GM23248 (cell line): ENCODE measurements around the gene AKR7A2.

Experiments used
- EZH2 ChIP-seq: fragments of 200-600 bp; sonication (generic); IDR thresholded peaks from 2 replicates; pipeline ENCODE4 v1.6.1; 2018; ENCODE audit warnings: antibody characterized with exemption, mild to moderate bottlenecking; ENCODE audit not compliant: insufficient read depth, poor library complexity, severe bottlenecking
- EZH2phosphoT487 ChIP-seq: fragments of 200-600 bp; sonication (generic); IDR thresholded peaks from 2 replicates; pipeline ENCODE4 v1.6.1; 2018; ENCODE audit warnings: antibody characterized with exemption, moderate library complexity, mild to moderate bottlenecking, low read depth; ENCODE audit not compliant: insufficient read depth

- no peak for TF ChIP-seq EZH2
- TF ChIP-seq EZH2phosphoT487 = no peak
Observed at GRCh38 chr1:19333587-19334354, 21.8 kb upstream of the AKR7A2 start.
